HL-60/S4 (cell line): Measurements from ENCODE around the gene GNL1.
"Not testable (repeated sequence)": the region's sequence is repeated elsewhere in the genome, so short reads cannot be mapped to it uniquely, and the experiment has no call there.

Experiments
- in situ Hi-C: fragments of 300-500 bp; cut with MboI; formaldehyde crosslinking; loops from 2 replicates; pipeline ENCODE4 v1.14.3; 2022; ENCODE audit warnings: low sequenced_read_pairs

GNL1 gene

GRCh38 chr6:30500421-30501355, 55.6 kb downstream of the GNL1 start:
- in situ Hi-C loops: no loop called here

GRCh38 chr6:30498705-30499104, 57.6 kb downstream of the GNL1 start:
- in situ Hi-C loops: not testable (repeated sequence)

GRCh38 chr6:30497714-30498113, 58.6 kb downstream of the GNL1 start:
- in situ Hi-C loops: no loop called here

- in situ Hi-C loops: not testable (repeated sequence)
These were observed 59.1 kb downstream of the GNL1 start for GRCh38 chr6:30497261-30497599.

- in situ Hi-C loops: no loop called here
These were observed 60.3 kb downstream of the GNL1 start for GRCh38 chr6:30495993-30496392.

GRCh38 chr6:30495060-30495459, 61.2 kb downstream of the GNL1 start:
- in situ Hi-C loops: not testable (repeated sequence)

- in situ Hi-C loops: loop anchor here (5.0 kb wide), 1 partner anchor 38 kb away; no protein-coding TSS in a partner anchor
These were observed 61.9 kb downstream of the GNL1 start for GRCh38 chr6:30494291-30494861.

GRCh38 chr6:30493643-30494250, 62.5 kb downstream of the GNL1 start:
- in situ Hi-C loops: loop anchor here (5.0 kb wide), 1 partner anchor 39 kb away; no protein-coding TSS in a partner anchor

GRCh38 chr6:30491991-30492952, 64.0 kb downstream of the GNL1 start:
- in situ Hi-C loops: loop anchor here (5.0 kb wide), 1 partner anchor 40 kb away; no protein-coding TSS in a partner anchor
